ENCODE measurements around the gene CEACAM3.
A peak's percentile ranks its signal among the peaks of the same experiment; 100 is the strongest.

CEACAM3 gene

DNA sequence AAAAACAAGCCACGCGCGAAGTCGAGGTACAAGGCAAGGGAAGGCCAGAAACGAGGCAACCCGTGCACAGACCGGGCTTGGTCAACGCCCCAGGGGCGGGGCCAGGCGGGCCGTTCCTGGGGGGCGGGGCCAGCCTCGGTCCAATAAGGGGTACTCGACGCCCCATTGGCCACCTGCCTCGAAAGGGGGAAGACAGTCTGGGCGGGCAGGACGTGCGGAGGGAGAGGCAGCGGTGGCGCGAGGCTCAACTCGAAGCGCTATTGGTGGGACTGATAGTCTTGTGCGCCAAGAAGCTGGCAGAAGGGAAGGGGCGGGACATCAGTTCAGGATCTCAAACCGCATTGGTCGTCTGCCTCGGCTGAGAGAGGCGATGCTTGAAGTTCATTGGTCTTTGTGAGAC is 48.2 kb downstream of the CEACAM3 start, which contains the start of gene LYPD4:
LYPD4 (minus strand) TSS at position 83 of the 400 bp plus-strand sequence. CDS start 5,398 bp downstream, outside the sequence.
- DNase-seq (ENCODE audit: low spot score): no peak

DNA sequence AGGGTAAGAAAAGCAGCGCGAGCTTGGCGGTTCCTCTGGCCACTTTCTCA is 48.4 kb downstream of the CEACAM3 start, which contains the start of gene DMRTC2:
DMRTC2 (plus strand) TSS at position 42 of the 50 bp plus-strand sequence. CDS start 2,387 bp downstream, outside the sequence.
- DNase-seq (ENCODE audit: low spot score): no peak

GRCh38 chr19:41845051-41845590 is 48.7 kb downstream of the CEACAM3 start:
- DNase-seq (ENCODE audit: low spot score): no peak

GRCh38 chr19:41847351-41848105 is 51.1 kb downstream of the CEACAM3 start:
- DNase-seq (ENCODE audit: low spot score): no peak

GRCh38 chr19:41848666-41849065 is 52.3 kb downstream of the CEACAM3 start:
- DNase-seq (ENCODE audit: low spot score): no peak

DNA sequence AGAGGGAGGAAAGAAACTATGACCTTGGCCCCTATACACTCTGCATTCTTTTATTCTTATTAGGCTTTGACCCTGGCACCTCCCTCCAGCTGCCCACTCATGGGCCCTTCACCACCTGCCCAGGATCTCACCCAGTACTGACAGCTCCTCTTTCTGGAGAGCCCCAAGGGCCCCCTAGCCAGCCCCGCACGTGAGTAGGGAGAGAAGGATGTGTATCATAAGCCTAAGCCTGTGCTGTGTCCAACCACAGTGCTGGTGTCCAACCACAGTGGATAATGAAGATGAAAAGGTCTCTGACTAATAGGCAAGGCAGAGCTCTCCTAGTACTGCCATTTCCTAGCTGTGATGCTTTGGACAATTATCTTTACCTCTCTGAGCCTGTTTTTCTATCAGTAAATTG is 52.7 kb downstream of the CEACAM3 start:
- no peak for DNase-seq (ENCODE audit: low spot score)

GRCh38 chr19:41850381-41850780 is 54.0 kb downstream of the CEACAM3 start:
- no peak for DNase-seq (ENCODE audit: low spot score)

DNA sequence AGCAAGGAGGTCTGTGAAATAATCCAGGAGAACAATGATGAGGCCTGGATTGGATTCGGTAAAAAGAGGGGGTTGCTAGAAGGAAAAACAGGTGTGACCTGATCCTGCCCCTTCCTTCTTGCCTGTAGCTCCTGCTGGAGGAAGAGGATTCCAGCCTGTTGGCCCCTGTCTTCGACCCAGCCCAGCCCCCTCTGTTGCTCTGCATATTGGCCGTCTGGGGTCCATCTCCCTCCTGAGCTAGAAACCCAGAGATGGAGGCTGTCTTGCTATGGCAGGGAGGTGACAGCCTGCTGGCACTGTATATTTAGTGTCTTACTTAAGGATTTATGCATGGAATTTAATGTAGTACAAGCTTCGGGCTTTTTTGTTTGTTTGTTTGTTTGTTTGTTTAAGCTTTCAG is 55.1 kb downstream of the CEACAM3 start:
- DNase-seq (ENCODE audit: low spot score): no peak

DNA sequence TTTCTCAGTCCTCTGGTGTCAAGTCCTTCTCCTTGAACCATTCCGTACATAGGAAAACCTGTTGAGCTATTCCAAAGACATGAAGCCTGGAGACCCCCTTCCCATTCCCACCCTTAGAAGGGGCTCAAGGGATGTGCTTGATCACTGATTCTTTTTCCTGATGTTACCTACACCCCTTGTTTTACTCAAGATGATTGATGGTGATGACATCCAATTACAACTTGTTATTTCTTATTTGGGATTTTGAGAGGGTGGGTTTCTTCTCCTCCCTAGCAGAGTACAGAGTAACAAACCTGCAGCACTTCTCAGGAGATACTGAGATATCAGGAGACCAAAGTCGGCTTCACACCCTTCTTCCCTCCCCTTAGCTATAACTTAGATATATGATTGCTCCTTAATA is 57.0 kb downstream of the CEACAM3 start:
- no peak for DNase-seq (ENCODE audit: low spot score)

DNA sequence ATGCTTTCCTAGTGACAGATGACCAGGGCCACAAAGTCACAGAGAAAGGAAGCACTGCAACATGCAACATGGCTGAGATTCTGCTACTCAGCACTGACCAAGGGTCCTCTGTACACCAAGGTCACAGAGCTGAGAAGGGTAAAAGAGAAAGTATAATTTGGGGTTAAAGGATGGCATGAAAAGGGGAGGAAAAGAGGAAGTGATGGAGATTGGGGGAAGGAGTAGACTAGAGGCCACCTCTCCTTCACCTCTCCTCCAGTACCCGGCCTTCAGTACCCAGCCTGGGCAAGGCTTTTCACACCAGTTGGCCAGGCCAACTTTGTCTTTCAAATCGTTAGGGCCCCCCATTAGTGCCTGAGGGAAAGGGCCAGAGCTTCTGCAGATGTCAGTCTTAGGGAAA is 57.4 kb downstream of the CEACAM3 start:
- no peak for DNase-seq (ENCODE audit: low spot score)

DNA sequence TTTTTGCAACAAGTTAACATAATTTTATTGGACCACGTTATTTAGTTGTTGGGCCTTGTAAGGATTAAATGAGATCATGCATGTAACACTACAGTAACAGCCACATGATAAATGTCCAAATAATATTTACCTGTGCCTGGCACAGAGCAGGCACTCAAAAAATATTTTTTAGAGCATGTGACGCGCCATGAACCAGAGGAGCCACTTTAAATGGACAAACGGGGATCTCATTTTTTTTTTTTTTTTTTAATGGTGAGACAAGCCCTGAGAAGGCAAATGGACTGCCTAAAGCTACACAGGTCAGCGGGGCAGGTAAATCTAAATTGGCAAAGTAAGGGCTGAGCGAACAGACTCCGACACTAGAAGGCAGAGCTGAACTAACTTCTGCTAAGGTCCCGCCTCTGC is 62.8 kb downstream of the CEACAM3 start:
- no peak for DNase-seq (ENCODE audit: low spot score)

GRCh38 chr19:41859618-41860418 is 63.4 kb downstream of the CEACAM3 start, which contains the start of gene RPS19:
TSS of gene RPS19 (plus strand) at chr19:41860255. CDS start at chr19:41860775, 520 bp downstream.
- peak; percentile 99 for DNase-seq (ENCODE audit: low spot score)

DNA sequence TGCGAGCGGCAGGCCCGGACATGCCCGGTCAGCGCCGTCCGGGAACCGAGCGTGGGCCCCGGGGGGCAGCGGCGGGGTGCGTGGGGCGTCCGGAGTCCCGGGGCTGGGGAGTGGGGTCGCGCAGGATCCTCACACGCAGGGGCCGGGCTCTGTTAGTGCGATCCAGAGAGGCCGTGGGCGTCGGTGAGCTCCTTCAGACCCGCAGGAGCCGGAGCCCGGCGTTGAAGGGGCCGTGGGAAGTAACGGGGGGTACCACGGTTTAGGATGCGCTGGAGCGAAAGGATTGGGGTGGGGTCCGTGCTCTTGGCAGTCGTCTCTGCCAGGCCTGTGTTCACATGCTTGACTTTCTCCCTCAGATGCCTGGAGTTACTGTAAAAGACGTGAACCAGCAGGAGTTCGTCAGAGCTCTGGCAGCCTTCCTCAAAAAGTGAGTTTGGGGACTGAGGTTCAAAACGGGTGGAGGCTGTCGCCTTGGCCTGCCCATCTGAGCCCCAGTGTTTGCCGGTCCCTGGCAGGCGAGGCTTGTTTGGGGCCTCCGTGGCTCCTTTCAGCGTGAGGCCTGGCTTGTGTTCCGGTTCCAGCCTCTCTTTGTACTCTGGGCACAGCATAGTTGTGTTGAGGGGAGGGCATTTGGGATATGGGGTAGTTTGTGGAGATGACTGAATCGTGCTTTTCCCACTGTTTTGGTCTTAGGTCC is 64.2 kb downstream of the CEACAM3 start:
- peak; percentile 55 for DNase-seq (ENCODE audit: low spot score)

All from hematopoietic multipotent progenitor cell treated with erythropoietin and hydrocortisone succinate and interleukin-3 and kit ligand, for 17 days (in vitro differentiated cells).